ENCODE results near the gene DHX34. TPM values are rescaled to one million over a fixed set of nuclear protein-coding genes. Genes with fewer than 3 reads are reported as not detected.

The DHX34 gene
- total RNA-seq, 1 donor: 12.7 TPM

- Histone ChIP-seq H4K20me1 (ENCODE audit: insufficient read depth, low read length) (no peaks in the 10 kb centered on the region), H2AFZ (ENCODE audit: low read length) (no peak overlapping the region), H3K27ac (ENCODE audit: low read depth, low read length) (no peak overlapping the region), H3K36me3 (ENCODE audit: insufficient read depth, low read length) (no peaks in the 10 kb centered on the region), H3K27me3 (ENCODE audit: insufficient read depth, low read length) (peaks cover 6% of the 10 kb centered on the region), H3K4me3 (ENCODE audit: insufficient read depth, low read length) (no peak overlapping the region), H3K4me1 (ENCODE audit: insufficient read depth, low read length) (no peaks in the 10 kb centered on the region), H3K4me2 (ENCODE audit: insufficient read depth, low read length) (no peak overlapping the region), H3K9me3 (ENCODE audit: low read depth, low read length) (no peaks in the 10 kb centered on the region), H3K79me2 (ENCODE audit: insufficient read depth, low read length) (no peaks in the 10 kb centered on the region)
- peak; percentile 63 for DNase-seq (ENCODE audit: insufficient read length, low spot score, missing footprints)
- no peak for TF ChIP-seq CTCF (IDR thresholded peaks at IDR 0.05; ENCODE audit: extremely low read depth, low read depth, low read length)
Observed at GRCh38 chr19:47405854-47406417, 56.8 kb downstream of the DHX34 start.

GRCh38 chr19:47406711-47407416, 57.7 kb downstream of the DHX34 start:
- Histone ChIP-seq H3K4me2 (ENCODE audit: insufficient read depth, low read length) (no peak overlapping the region), H4K20me1 (ENCODE audit: insufficient read depth, low read length) (no peaks in the 10 kb centered on the region), H3K79me2 (ENCODE audit: insufficient read depth, low read length) (no peaks in the 10 kb centered on the region), H3K4me1 (ENCODE audit: insufficient read depth, low read length) (no peaks in the 10 kb centered on the region), H3K9me3 (ENCODE audit: low read depth, low read length) (no peaks in the 10 kb centered on the region), H3K36me3 (ENCODE audit: insufficient read depth, low read length) (no peaks in the 10 kb centered on the region), H3K27ac (ENCODE audit: low read depth, low read length) (no peak overlapping the region), H2AFZ (ENCODE audit: low read length) (no peak overlapping the region), H3K27me3 (ENCODE audit: insufficient read depth, low read length) (peaks cover 6% of the 10 kb centered on the region), H3K4me3 (ENCODE audit: insufficient read depth, low read length) (no peak overlapping the region)
- TF ChIP-seq CTCF (IDR thresholded peaks at IDR 0.05; ENCODE audit: extremely low read depth, low read depth, low read length): no peak
- peak; percentile 91 for DNase-seq (ENCODE audit: insufficient read length, low spot score, missing footprints)

GRCh38 chr19:47407417-47407774, 58.3 kb downstream of the DHX34 start:
- peak; percentile 55 for DNase-seq (ENCODE audit: insufficient read length, low spot score, missing footprints)
- H4K20me1 ChIP-seq (ENCODE audit: insufficient read depth, low read length): no peaks in the 10 kb centered on the region
- H3K4me3 ChIP-seq (ENCODE audit: insufficient read depth, low read length): no peak overlapping the region
- H3K4me1 ChIP-seq (ENCODE audit: insufficient read depth, low read length): no peaks in the 10 kb centered on the region
- no peak overlapping the region for H2AFZ ChIP-seq (ENCODE audit: low read length)
- no peak overlapping the region for H3K4me2 ChIP-seq (ENCODE audit: insufficient read depth, low read length)
- no peaks in the 10 kb centered on the region for H3K79me2 ChIP-seq (ENCODE audit: insufficient read depth, low read length)
- H3K36me3 ChIP-seq (ENCODE audit: insufficient read depth, low read length): no peaks in the 10 kb centered on the region
- no peak overlapping the region for H3K27ac ChIP-seq (ENCODE audit: low read depth, low read length)
- TF ChIP-seq CTCF (IDR thresholded peaks at IDR 0.05; ENCODE audit: extremely low read depth, low read depth, low read length): no peak
- peaks cover 6% of the 10 kb centered on the region for H3K27me3 ChIP-seq (ENCODE audit: insufficient read depth, low read length)
- H3K9me3 ChIP-seq (ENCODE audit: low read depth, low read length): no peaks in the 10 kb centered on the region

GRCh38 chr19:47408156-47408938, 59.2 kb downstream of the DHX34 start:
- Histone ChIP-seq H3K4me1 (ENCODE audit: insufficient read depth, low read length) (no peaks in the 10 kb centered on the region), H3K79me2 (ENCODE audit: insufficient read depth, low read length) (no peaks in the 10 kb centered on the region), H3K9me3 (ENCODE audit: low read depth, low read length) (no peaks in the 10 kb centered on the region), H3K27me3 (ENCODE audit: insufficient read depth, low read length) (peaks cover 6% of the 10 kb centered on the region), H3K4me2 (ENCODE audit: insufficient read depth, low read length) (no peak overlapping the region), H3K36me3 (ENCODE audit: insufficient read depth, low read length) (no peaks in the 10 kb centered on the region), H3K4me3 (ENCODE audit: insufficient read depth, low read length) (no peak overlapping the region), H3K27ac (ENCODE audit: low read depth, low read length) (no peak overlapping the region), H4K20me1 (ENCODE audit: insufficient read depth, low read length) (no peaks in the 10 kb centered on the region), H2AFZ (ENCODE audit: low read length) (no peak overlapping the region)
- TF ChIP-seq CTCF (IDR thresholded peaks at IDR 0.05; ENCODE audit: extremely low read depth, low read depth, low read length): no peak
- DNase-seq (ENCODE audit: insufficient read length, low spot score, missing footprints): peak; percentile 70
